Activated naive CD4-positive, alpha-beta T cell treated with anti-CD3 and anti-CD28 coated beads, Interleukin-2, amount 50 U/mL, for 72 hours (primary cell): Measurements from ENCODE around the gene HMCN2. TPM values are rescaled to one million over a fixed set of nuclear protein-coding genes. Genes with fewer than 3 reads are reported as not detected.

Experiments used
- ATAC-seq, 2 donors: fragments of 150-1000 bp; cut with Tn5 transposase; 2 replicates each; pipeline ENCODE4 v1.10.0; 2021; ENCODE audit warnings: mild to moderate bottlenecking in 2 of 2, moderate library complexity in 2 of 2
- DNase-seq, 2 donors: peaks; one replicate each; pipeline ENCODE4 v3.0.0; 2021 to 2022; ENCODE audit warnings: low spot score in 2 of 2
- H3K27ac Mint-ChIP-seq, 2 donors: one replicate each; pipeline ENCODE4 v1.8.0; 2022; ENCODE audit warnings: mild to moderate bottlenecking in 2 of 2, mixed read lengths in 2 of 2
- H3K36me3 Mint-ChIP-seq, 2 donors: one replicate each; pipeline ENCODE4 v1.8.0; 2022; ENCODE audit warnings: mixed read lengths in 2 of 2
- H3K9me3 Mint-ChIP-seq, 2 donors: one replicate each; pipeline ENCODE4 v1.8.0; 2022; ENCODE audit warnings: mixed read lengths in 2 of 2
- total RNA-seq, 2 donors: library from RNA; stranded (reverse); gene quantifications; one replicate each; pipeline ENCODE4 v1.2.3, GENCODE V29; 2022

Gene HMCN2
- total RNA-seq, 2 donors from 2014 or later = not detected

GRCh38 chr9:130480673-130481072 is 215.1 kb downstream of the HMCN2 start:
- Mint-ChIP-seq H3K36me3 (no peaks in the 10 kb centered on the region), H3K27ac (no peak overlapping the region), H3K9me3 (no peaks in the 10 kb centered on the region)
- no peak for DNase-seq
- no peak for ATAC-seq

- H3K9me3 Mint-ChIP-seq = no peaks in the 10 kb centered on the region
- DNase-seq (no peak), ATAC-seq (no peak)
- H3K27ac Mint-ChIP-seq = no peak overlapping the region
- H3K36me3 Mint-ChIP-seq = no peaks in the 10 kb centered on the region
Observed at GRCh38 chr9:130482463-130482862, 216.9 kb downstream of the HMCN2 start.

GRCh38 chr9:130483371-130483971 is 217.9 kb downstream of the HMCN2 start:
- Mint-ChIP-seq H3K36me3 (no peaks in the 10 kb centered on the region), H3K27ac (no peak overlapping the region)

More at GRCh38 chr9:130483371-130483971, 217.9 kb downstream of the HMCN2 start:
- DNase-seq (no peak), ATAC-seq (no peak)
- no peaks in the 10 kb centered on the region for H3K9me3 Mint-ChIP-seq

Other genes starting within 250 kb of the HMCN2 start
- gene FNBP1, start 222.6 kb upstream of the HMCN2 start, total RNA-seq = 100 to 1,000 TPM; 183 to 199 TPM
- gene GPR107, start 211.9 kb upstream of the HMCN2 start, total RNA-seq = 10 to 100 TPM; 23.1 to 41.8 TPM
- 10 to 100 TPM; 13.5 to 14.0 TPM for gene NCS1, start 93.4 kb upstream of the HMCN2 start, total RNA-seq
- gene ASS1, start 179.2 kb downstream of the HMCN2 start, total RNA-seq = 1 to 10 TPM in 1 of 2 donors, under 1 TPM in 1; 0.91 to 6.1 TPM